G401 (cell line): Measurements from ENCODE around the gene SPRR2B. TPM values are rescaled to one million over a fixed set of nuclear protein-coding genes. Genes with fewer than 3 reads are reported as not detected.
"Not testable (repeated sequence)": the region's sequence is repeated elsewhere in the genome, so short reads cannot be mapped to it uniquely, and the experiment has no call there.

Source experiments
- DNase-seq: peaks from one replicate; pipeline ENCODE4 v3.0.0-alpha.2; 2015; ENCODE audit warnings: low spot score
- in situ Hi-C: cut with HindIII; loops from 2 replicates; pipeline ENCODE4 v1.10.0; 2016; ENCODE audit warnings: low sequenced_read_pairs, mixed read lengths
- total RNA-seq: library from RNA; depleted of rRNA; stranded (reverse); fragments of >200 nt; shearing (Covaris generic); gene quantifications from 2 replicates; pipeline ENCODE4 v1.2.3, GENCODE V29; 2014; rRNA removed

The SPRR2B gene
- total RNA-seq = not detected in 2 replicates

DNA sequence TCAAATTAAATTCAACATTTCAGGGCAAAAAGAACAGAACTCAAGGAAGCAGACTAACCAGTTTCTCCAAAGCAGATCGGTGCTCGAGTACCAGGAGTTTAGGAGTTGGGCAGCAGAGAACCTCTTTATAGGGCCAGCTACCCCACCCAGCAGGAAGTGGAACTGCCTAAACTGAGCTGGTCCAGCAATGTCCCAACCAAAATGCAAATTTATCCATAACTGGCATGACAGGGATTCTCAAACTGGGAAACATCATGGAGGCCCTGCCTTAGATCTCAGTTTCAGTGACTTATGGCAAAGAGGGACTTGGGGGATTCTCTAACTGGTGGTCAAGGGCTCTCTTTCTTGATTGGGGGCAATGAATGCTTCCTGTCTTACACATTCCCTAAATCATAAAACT lies at the start of gene SPRR2B:
Gene SPRR2B, minus strand, starts transcription at position 101 of the 400 bp plus-strand sequence. CDS start 772 bp downstream, outside the sequence.
- DNase-seq = no peak
- in situ Hi-C loops = no loop called here

GRCh38 chr1:153120945-153121344 lies 49.5 kb upstream of the SPRR2B start:
- in situ Hi-C loops = no loop called here
- no peak for DNase-seq

GRCh38 chr1:153119491-153119971 lies 48.1 kb upstream of the SPRR2B start:
- no peak for DNase-seq
- in situ Hi-C loops = no loop called here

- DNase-seq, in situ Hi-C loops: not testable (repeated sequence)
Measured at GRCh38 chr1:153115264-153115663, 43.9 kb upstream of the SPRR2B start.

DNA sequence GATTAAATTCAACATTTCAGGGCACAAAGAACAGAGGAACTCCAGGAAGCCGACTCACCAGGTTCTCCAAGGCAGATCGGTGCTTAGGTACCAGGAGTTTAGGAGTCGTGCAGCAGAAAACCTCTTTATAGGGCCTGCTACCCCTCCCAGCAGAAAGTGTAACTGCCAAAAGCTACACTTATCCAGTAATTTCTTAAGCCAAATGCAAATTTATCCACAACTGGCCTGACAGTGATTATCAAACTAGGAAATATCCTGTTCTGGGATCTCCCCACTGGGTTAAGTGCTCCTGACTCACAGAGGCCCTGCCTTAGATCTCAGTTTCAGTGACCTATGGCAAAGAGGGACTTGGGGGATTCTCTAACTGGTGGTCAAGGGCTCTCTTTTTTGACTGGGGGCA lies 42.0 kb upstream of the SPRR2B start, which contains the start of gene SPRR2F:
Gene SPRR2F, minus strand, starts transcription at position 101 of the 400 bp plus-strand sequence. CDS start 783 bp downstream, outside the sequence.
- DNase-seq = no peak

GRCh38 chr1:153112454-153112853 lies 41.0 kb upstream of the SPRR2B start:
- in situ Hi-C loops = not testable (repeated sequence)

More for the DNA sequence above, 42.0 kb upstream of the SPRR2B start, which contains the start of gene SPRR2F:
- in situ Hi-C loops = no loop called here

DNA sequence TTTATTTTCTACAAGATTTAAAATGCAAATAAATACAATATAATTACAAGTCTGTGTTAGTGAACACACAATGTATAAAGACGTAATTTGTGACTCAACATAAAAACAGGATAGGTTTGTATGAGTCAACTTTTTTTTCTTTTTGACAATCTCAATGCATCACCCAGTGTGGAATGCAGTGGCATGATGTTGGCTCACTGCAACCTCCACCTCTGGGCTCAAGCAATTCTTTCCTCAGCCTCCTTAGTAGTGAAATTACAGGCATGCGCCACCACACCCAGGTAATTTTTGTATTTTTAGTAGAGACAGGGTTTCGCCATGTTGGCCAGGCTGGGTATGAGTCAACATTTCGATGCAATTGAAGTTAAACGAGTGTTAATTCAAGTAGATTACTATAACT lies 28.8 kb upstream of the SPRR2B start:
- DNase-seq = no peak
- in situ Hi-C loops = no loop called here

More at GRCh38 chr1:153112454-153112853, 41.0 kb upstream of the SPRR2B start:
- not testable (repeated sequence) for DNase-seq

DNA sequence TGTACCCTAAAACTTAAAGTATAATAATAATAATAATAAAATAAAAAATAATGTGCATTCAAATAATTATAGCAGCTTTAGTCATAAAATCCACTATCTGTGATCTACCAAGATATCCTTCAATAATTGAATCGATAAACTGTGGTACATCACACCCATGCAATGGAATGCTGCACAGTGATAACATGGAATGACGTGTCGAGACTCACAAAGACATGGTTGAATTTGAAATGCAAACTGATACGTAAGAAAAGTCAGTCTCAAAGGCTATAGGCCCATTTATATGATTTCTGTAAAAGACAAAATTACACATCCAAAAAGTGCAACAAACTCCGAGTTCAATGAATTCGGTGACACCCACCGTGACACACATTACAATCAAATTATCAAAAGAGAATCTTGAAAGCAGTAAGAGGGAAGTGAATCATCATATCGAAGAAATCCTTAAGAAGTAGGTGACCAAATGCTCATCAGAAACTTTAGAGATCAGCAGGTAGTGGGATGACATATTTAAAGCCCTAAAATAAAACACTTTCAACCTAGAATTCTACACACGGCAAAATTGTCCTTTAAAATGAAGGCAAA lies 28.1 kb upstream of the SPRR2B start:
- in situ Hi-C loops = no loop called here
- DNase-seq = no peak

DNA sequence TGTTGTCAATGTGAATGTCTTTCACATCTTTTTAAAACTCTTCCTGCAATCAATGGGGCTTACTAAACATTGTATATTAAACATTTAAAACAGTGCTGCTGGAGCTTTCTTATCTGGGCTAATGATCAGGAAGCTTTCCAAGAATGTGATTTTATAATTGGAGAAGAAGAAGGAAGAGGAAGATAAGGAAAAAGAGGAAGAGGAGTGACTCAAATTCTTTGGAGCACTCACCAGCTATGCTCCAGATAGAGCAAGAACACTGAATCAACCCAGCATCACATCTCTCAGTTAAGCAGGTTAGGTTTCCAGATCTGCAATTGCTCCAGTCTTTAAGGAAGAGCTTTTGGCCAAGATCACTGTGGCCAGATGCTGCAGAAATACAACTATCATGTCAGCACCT lies 24.4 kb upstream of the SPRR2B start:
- no peak for DNase-seq
- in situ Hi-C loops = no loop called here

GRCh38 chr1:153094426-153094825 lies 23.0 kb upstream of the SPRR2B start, which contains the start of gene SPRR2E:
Gene SPRR2E, minus strand, starts transcription at chr1:153094526. Its CDS starts 775 bp downstream, at chr1:153093751.
- no peak for DNase-seq
- in situ Hi-C loops = no loop called here

GRCh38 chr1:153087652-153088051 lies 16.2 kb upstream of the SPRR2B start:
- DNase-seq = no peak
- in situ Hi-C loops = no loop called here

DNA sequence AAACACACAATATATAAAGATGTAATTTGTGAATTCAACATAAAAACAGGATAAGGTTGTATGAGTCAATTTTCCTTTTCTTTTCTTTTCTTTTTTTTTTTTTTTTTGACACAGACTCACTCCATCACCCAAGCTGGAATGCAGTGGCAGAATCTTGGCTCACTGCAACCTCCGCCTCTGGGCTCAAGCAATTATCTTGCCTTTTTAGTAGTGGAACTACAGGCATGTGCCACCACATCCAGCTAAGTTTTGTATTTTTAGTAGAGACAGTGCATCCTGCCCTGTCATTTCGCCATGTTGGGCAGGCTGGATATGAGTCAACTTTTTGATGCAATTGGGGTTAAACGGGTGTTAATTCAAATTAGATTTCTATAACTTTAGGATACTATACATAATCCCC lies 10.3 kb upstream of the SPRR2B start:
- DNase-seq = no peak
- in situ Hi-C loops = no loop called here

DNA sequence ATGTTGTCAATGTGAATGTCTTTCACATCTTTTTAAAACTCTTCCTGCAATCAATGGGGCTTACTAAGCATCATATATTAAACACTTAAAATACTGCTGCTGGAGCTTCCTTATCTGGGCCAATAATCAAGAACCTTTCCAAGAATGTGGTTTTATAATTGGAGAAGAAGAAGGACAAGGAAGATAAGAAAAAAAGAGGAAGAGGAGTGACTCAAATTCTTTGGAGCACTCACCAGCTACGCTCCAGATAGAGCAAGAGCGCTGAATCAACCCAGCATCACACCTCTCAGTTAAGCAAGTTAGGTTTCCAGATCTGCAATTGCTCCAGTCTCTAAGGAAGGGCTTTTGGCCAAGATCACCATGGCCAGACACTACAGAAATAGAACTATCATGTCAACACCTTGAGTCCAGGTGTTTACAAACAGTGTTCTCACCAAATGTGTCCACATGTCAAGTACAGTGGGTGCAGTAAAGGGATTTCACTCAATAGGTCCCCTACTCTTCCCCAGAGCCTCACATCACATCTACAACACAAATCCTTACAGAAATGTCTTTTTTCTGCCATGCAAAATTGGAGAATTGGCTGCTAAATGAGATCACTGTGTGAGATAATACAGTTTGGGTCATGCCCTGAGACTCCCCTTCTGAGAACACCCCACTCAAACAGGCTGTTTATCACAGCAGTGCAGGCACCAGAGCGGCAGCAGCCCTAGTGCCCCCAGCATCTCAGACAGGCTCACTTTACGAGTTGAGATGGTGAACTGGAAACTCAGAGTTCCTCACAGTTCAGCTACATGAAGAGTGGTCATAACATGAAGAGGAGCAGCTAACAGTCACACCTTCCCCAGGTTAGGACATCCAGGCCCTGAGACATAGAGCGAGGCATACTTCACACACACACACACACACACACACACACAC lies 1.7 kb upstream of the SPRR2B start:
- no peak for DNase-seq
- in situ Hi-C loops = no loop called here

- in situ Hi-C loops = no loop called here
- no peak for DNase-seq
Measured at GRCh38 chr1:153070243-153070642, 1.2 kb downstream of the SPRR2B start.

DNA sequence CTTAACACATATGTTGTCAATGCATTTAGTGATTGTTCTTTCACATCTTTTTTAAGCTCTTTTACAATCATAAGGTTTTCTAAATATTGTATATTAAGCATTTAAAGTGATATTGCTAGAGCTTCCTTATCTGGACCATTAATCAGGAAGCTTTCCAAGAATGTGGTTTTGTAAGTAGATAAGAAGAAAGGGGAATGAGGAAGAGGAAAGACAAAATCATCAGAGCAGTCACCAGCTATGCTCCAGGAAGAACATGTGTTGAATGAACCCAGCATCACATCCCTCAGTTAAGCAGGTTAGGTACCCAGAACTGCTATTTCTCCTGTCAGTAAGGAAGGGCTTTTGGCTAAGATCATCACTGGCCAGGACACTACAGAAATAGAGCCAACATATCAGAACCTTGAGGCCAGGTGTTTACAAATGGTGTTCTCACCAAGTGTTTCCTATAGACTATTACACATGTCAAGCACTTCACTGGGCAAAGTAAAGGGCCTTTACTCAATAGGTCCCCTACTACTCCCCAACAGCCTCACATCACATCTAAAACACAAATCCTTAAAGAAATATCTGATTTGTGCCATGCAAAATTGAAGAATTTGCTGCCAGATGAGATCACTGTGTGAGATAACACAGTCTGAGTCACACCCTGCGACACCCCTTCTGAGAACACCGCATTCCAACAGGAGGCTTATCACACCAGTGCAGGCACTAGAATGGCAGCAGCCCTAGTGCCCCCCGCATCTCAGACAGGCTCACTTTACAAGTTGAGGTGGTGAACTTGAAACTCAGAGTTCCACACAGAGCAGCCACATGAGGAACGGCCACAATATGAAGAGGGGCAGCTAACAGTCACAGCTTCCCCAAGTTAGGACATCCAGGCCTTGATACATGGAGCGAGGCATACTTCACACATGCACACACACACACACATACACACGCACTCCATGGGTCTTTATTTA lies 12.3 kb downstream of the SPRR2B start:
- no peak for DNase-seq
- in situ Hi-C loops = no loop called here

- in situ Hi-C loops = no loop called here
- DNase-seq = no peak
Measured at GRCh38 chr1:153058154-153058553, 13.3 kb downstream of the SPRR2B start.

GRCh38 chr1:153057375-153057774 lies 14.0 kb downstream of the SPRR2B start, which contains the start of gene SPRR2A:
Gene SPRR2A, minus strand, starts transcription at chr1:153057512. Its CDS starts 777 bp downstream, at chr1:153056735.
- DNase-seq = no peak
- in situ Hi-C loops = no loop called here

DNA sequence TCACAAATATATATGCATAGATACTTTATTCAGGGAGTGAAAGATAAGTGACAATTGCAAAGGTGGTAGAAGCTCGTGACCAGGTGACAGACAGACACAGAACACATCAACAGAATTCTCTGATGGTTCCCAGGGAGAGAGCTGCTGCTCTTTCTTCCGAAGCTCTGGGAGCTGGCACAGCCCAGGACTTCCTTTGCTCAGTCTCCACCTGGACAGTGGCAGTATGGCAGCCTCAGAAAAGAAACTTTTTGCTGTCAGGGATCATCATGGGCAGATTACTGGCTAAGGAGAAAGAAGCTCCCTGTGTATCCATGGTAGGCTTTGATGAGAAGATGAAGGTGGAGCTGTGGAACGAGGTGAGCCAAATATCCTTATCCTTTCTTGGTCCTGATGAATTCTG lies 15.3 kb downstream of the SPRR2B start:
- in situ Hi-C loops, DNase-seq: not testable (repeated sequence)

GRCh38 chr1:153049211-153049610 lies 22.2 kb downstream of the SPRR2B start:
- in situ Hi-C loops = no loop called here

More at GRCh38 chr1:153049211-153049610, 22.2 kb downstream of the SPRR2B start:
- no peak for DNase-seq
